GM10248 (cell line): Measurements from ENCODE around the gene UGT1A4.

ENCODE experiments used
- CTCF ChIA-PET: fragments of 300-600 bp; sonication (Branson Sonifier 250); formaldehyde crosslinking; extraction: SDS; loops from one replicate; lab custom pipeline; 2021; ENCODE audit warnings: antibody characterized with exemption; lab: Yijun Ruan, JAX
- POLR2A ChIA-PET: fragments of 350-650 bp; sonication (Branson Sonifier 250); formaldehyde crosslinking; extraction: SDS; loops from one replicate; lab custom pipeline; 2020; ENCODE audit warnings: antibody characterized with exemption; lab: Yijun Ruan, JAX
- DNase-seq: peaks from one replicate; pipeline ENCODE4 v3.0.0; 2012; ENCODE audit errors: extremely low spot score
- TF ChIP-seq, protein P1 (sequence below): IDR thresholded peaks from 2 replicates; pipeline ENCODE4 v1.5.1; 2012; ENCODE audit warnings: mild to moderate bottlenecking, low read depth; ENCODE audit errors: extremely low read depth, missing control alignments, control extremely low read depth

Gene UGT1A4

DNA sequence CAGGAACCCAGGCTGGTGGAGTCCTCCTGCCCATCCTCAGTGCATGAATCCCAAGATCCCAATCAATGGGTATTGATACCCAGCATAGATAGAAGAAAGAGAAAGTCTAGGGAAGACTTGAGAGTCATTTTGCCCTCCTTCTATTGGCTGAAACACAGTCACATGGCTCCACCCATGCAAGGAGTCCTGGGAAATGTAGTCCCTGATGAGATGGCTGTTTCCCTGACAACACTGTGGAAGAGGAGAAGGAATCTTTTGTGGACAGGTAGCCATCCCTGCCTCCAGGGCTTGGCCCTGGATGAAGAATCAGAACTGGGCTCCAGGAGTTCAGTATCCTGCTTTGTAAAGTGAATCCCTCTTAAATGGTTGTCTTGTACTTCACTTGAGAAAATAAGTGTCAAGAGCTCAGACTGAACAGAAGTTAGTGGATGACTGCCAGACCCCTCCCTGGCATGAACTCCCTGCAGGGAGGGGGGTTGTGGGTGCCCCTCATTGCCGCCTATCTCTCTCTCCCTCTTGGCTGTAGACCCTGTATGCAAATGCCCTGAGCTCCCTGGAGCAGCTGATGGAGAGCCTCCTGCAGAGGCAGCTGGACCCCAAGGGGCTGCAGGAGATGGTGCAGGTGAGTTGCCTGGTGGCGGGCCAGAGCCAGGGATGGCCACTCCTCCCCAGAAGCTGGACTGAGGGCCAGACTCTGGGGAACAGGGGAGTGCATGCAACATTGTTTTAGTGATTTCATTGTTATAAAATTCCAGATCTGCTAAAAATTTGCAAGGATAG lies 95.7 kb downstream of the UGT1A4 start:
- ChIA-PET CTCF (interaction anchor here (0.9 to 1.3 kb wide), 3 partner anchors 10 to 18 kb away, joined by 3 to 4 read pairs (median 3); no protein-coding TSS in a partner anchor), POLR2A (no interaction called here)
- no peak for DNase-seq
- TF ChIP-seq, protein P1, sequence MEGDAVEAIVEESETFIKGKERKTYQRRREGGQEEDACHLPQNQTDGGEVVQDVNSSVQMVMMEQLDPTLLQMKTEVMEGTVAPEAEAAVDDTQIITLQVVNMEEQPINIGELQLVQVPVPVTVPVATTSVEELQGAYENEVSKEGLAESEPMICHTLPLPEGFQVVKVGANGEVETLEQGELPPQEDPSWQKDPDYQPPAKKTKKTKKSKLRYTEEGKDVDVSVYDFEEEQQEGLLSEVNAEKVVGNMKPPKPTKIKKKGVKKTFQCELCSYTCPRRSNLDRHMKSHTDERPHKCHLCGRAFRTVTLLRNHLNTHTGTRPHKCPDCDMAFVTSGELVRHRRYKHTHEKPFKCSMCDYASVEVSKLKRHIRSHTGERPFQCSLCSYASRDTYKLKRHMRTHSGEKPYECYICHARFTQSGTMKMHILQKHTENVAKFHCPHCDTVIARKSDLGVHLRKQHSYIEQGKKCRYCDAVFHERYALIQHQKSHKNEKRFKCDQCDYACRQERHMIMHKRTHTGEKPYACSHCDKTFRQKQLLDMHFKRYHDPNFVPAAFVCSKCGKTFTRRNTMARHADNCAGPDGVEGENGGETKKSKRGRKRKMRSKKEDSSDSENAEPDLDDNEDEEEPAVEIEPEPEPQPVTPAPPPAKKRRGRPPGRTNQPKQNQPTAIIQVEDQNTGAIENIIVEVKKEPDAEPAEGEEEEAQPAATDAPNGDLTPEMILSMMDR: no peak

DNA sequence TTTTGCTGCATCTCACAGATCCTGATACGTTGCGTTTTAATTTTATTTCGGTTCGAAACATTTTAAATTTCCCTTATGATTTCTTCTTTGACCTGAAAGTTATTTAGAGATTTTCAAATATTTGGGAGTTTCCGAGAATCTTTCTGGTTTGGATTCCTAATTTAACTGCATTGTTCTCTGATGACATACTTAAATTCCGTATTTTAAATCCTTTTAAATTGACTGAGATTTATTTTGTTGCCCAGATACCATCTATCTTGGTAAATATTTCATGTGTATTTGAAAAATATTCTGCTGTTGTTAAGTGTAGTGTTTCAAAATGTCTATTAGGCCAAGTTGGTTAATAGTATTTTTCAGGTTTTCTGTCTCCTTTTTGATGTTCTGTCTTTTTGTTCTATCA lies 97.3 kb downstream of the UGT1A4 start:
- DNase-seq: no peak
- TF ChIP-seq, protein P1: no peak
- CTCF ChIA-PET: no interaction called here
- POLR2A ChIA-PET: no interaction called here

- ChIA-PET CTCF (no interaction called here), POLR2A (no interaction called here)
- DNase-seq: no peak
- TF ChIP-seq, protein P1: no peak
These were observed 97.8 kb downstream of the UGT1A4 start for GRCh38 chr2:233816334-233816733.

DNA sequence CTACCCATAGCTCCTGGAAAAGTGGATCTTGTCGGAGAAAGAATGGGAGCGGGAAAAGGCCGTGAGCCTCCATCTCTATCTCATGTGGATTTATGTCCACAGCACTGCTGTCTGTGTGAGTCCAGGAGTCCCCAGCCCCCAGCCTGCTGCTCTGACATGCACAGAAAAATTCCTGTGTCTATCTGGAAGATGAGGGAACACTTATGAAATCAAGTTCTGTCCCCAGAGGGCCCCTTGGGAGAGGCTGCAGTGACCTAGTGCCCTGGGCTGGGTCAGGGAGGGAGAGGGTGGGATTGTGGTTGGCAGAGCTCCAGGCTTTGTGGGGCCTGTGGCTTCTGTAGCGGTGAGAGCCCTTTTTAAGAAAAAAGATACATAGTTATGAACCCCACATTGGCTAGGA lies 98.2 kb downstream of the UGT1A4 start:
- POLR2A ChIA-PET: no interaction called here
- TF ChIP-seq, protein P1: no peak
- CTCF ChIA-PET: no interaction called here
- no peak for DNase-seq

GRCh38 chr2:233817361-233817911 lies 98.9 kb downstream of the UGT1A4 start:
- no peak for DNase-seq
- TF ChIP-seq, protein P1: no peak
- POLR2A ChIA-PET: no interaction called here
- CTCF ChIA-PET: no interaction called here

DNA sequence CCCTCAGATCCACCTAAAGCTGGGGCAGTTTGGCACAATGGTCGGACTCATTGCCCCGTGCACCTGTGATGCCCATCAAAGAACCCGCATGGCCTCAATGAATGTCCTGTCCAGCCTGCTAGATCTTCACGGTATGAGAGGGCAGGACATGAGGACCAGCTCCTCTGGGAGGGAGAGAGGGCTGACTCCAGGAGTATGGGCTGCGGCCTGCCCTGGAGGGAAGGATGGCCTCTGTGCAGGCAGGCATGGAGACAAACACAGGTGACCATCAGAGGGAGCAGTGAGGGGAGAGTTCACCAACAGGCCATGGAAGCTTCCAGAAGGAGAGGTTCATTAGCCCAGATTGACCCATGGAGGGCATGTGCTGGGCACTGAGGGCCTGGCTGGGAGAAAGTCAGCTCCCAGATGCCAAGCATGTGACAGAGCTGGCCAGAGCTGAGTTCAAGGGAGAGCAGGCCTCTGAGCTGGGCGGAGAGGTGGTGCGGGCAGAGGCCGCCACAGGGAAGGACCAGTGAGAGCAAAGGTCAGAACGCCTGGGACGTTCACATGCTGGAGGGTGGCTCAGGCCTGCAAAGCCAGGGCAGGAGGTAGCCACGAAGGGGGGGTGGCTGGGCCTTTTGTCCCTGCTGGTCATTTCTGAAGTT lies 99.6 kb downstream of the UGT1A4 start:
- ChIA-PET POLR2A (no interaction called here), CTCF (interaction anchor here (1.1 kb wide), 1 partner anchor 39 kb away, joined by 3 read pairs; no protein-coding TSS in a partner anchor)
- no peak for DNase-seq
- TF ChIP-seq, protein P1: no peak
